PFSK-1 (cell line): Measurements from ENCODE around the gene KLHL26.

Experiments
- FOXP2 ChIP-seq: optimal IDR thresholded peaks from 2 replicates; pipeline ENCODE3; 2011; ENCODE audit warnings: borderline replicate concordance, control low read depth, inconsistent platforms; ENCODE audit not compliant: insufficient read depth; ENCODE audit errors: extremely low read length, extremely low read depth
- POLR2AphosphoS5 ChIP-seq: IDR thresholded peaks from 2 replicates; pipeline ENCODE4 v1.6.1; 2012; ENCODE audit warnings: low read depth, mild to moderate bottlenecking, control low read depth, low read length, moderate library complexity
- REST ChIP-seq, 2 experiments: IDR thresholded peaks; 2 replicates each; pipeline versions ENCODE4 v1.6.1 to v1.8.0; 2011 to 2012; ENCODE audit warnings: low read depth in 2 of 2, low read length in 2 of 2, control low read depth in 1 of 2, inconsistent platforms in 1 of 2, mild to moderate bottlenecking in 1 of 2, moderate library complexity in 1 of 2; ENCODE audit not compliant: insufficient read depth in 1 of 2
- SIN3A ChIP-seq: IDR thresholded peaks from 2 replicates; pipeline ENCODE4 v1.6.1; 2012; ENCODE audit warnings: mild to moderate bottlenecking, low read length, moderate library complexity, borderline replicate concordance; ENCODE audit not compliant: insufficient read depth
- TAF1 ChIP-seq: IDR thresholded peaks from 2 replicates; pipeline ENCODE4 v1.6.1; 2012; ENCODE audit warnings: low read length, control low read depth, borderline replicate concordance; ENCODE audit not compliant: insufficient read depth

KLHL26 gene

GRCh38 chr19:18709546-18709945, 72.7 kb downstream of the KLHL26 start:
- TF ChIP-seq FOXP2 (no peak), REST (IDR thresholded peaks at IDR 0.05; ENCODE audit: insufficient read depth in 1 of 2, low read depth in 2 of 2, low read length in 2 of 2) (no peak), SIN3A (no peak), TAF1 (no peak), POLR2AphosphoS5 (no peak)

- TF ChIP-seq FOXP2 (no peak), TAF1 (no peak), POLR2AphosphoS5 (no peak), SIN3A (no peak), REST (IDR thresholded peaks at IDR 0.05; ENCODE audit: insufficient read depth in 1 of 2, low read depth in 2 of 2, low read length in 2 of 2) (no peak)
Measured at GRCh38 chr19:18710186-18710585, 73.4 kb downstream of the KLHL26 start.

- TF ChIP-seq TAF1 (no peak), REST (IDR thresholded peaks at IDR 0.05; ENCODE audit: insufficient read depth in 1 of 2, low read depth in 2 of 2, low read length in 2 of 2) (no peak), SIN3A (no peak), FOXP2 (no peak), POLR2AphosphoS5 (no peak)
Measured at GRCh38 chr19:18710996-18711751, 74.3 kb downstream of the KLHL26 start.

- no peak for TF ChIP-seq POLR2AphosphoS5
- TF ChIP-seq TAF1, result no peak
- TF ChIP-seq FOXP2, result no peak
- TF ChIP-seq SIN3A, result no peak
Measured at GRCh38 chr19:18711893-18712292, 75.1 kb downstream of the KLHL26 start.

GRCh38 chr19:18712981-18713380, 76.2 kb downstream of the KLHL26 start:
- no peak for TF ChIP-seq POLR2AphosphoS5
- TF ChIP-seq TAF1, result no peak
- TF ChIP-seq SIN3A, result no peak
- no peak for TF ChIP-seq REST (IDR thresholded peaks at IDR 0.05; ENCODE audit: insufficient read depth in 1 of 2, low read depth in 2 of 2, low read length in 2 of 2)
- no peak for TF ChIP-seq FOXP2
